ENCODE results near the gene ANKMY1. TPM values are rescaled to one million over a fixed set of nuclear protein-coding genes. Genes with fewer than 3 reads are reported as not detected.

The ANKMY1 gene
- total RNA-seq, 1 donor = 11.2 TPM

GRCh38 chr2:240441326-240441992 is 116.3 kb downstream of the ANKMY1 start:
- no peak overlapping the region for H3K4me2 ChIP-seq (ENCODE audit: insufficient read depth, low read length)
- H3K4me3 ChIP-seq (ENCODE audit: insufficient read depth, low read length) = no peak overlapping the region
- no peak overlapping the region for H2AFZ ChIP-seq (ENCODE audit: low read length)
- H4K20me1 ChIP-seq (ENCODE audit: insufficient read depth, low read length) = peaks cover 67% of the 10 kb centered on the region
- H3K79me2 ChIP-seq (ENCODE audit: insufficient read depth, low read length) = peaks cover 64% of the 10 kb centered on the region
- H3K27me3 ChIP-seq (ENCODE audit: insufficient read depth, low read length) = no peaks in the 10 kb centered on the region
- TF ChIP-seq CTCF (IDR thresholded peaks at IDR 0.05; ENCODE audit: extremely low read depth, low read depth, low read length) = no peak
- H3K27ac ChIP-seq (ENCODE audit: low read depth, low read length) = no peak overlapping the region
- H3K9me3 ChIP-seq (ENCODE audit: low read depth, low read length) = no peaks in the 10 kb centered on the region
- no peak for DNase-seq (ENCODE audit: insufficient read length, low spot score, missing footprints)
- peaks cover 12% of the 10 kb centered on the region for H3K4me1 ChIP-seq (ENCODE audit: insufficient read depth, low read length)
- H3K36me3 ChIP-seq (ENCODE audit: insufficient read depth, low read length) = no peaks in the 10 kb centered on the region

- Histone ChIP-seq H3K27me3 (ENCODE audit: insufficient read depth, low read length) (no peaks in the 10 kb centered on the region), H3K4me3 (ENCODE audit: insufficient read depth, low read length) (no peak overlapping the region), H3K27ac (ENCODE audit: low read depth, low read length) (no peak overlapping the region), H3K36me3 (ENCODE audit: insufficient read depth, low read length) (no peaks in the 10 kb centered on the region), H3K9me3 (ENCODE audit: low read depth, low read length) (no peaks in the 10 kb centered on the region), H2AFZ (ENCODE audit: low read length) (no peak overlapping the region), H4K20me1 (ENCODE audit: insufficient read depth, low read length) (peaks cover 61% of the 10 kb centered on the region), H3K4me1 (ENCODE audit: insufficient read depth, low read length) (peaks cover 12% of the 10 kb centered on the region), H3K79me2 (ENCODE audit: insufficient read depth, low read length) (peaks cover 65% of the 10 kb centered on the region), H3K4me2 (ENCODE audit: insufficient read depth, low read length) (no peak overlapping the region)
- TF ChIP-seq CTCF (IDR thresholded peaks at IDR 0.05; ENCODE audit: extremely low read depth, low read depth, low read length) = no peak
- DNase-seq (ENCODE audit: insufficient read length, low spot score, missing footprints) = no peak
Observed at GRCh38 chr2:240440704-240441320, 117.0 kb downstream of the ANKMY1 start.

GRCh38 chr2:240440251-240440650 is 117.5 kb downstream of the ANKMY1 start:
- H3K4me1 ChIP-seq (ENCODE audit: insufficient read depth, low read length) = peaks cover 12% of the 10 kb centered on the region
- peaks cover 56% of the 10 kb centered on the region for H4K20me1 ChIP-seq (ENCODE audit: insufficient read depth, low read length)
- H3K36me3 ChIP-seq (ENCODE audit: insufficient read depth, low read length) = no peaks in the 10 kb centered on the region
- no peaks in the 10 kb centered on the region for H3K27me3 ChIP-seq (ENCODE audit: insufficient read depth, low read length)
- no peak overlapping the region for H2AFZ ChIP-seq (ENCODE audit: low read length)
- H3K4me2 ChIP-seq (ENCODE audit: insufficient read depth, low read length) = no peak overlapping the region
- TF ChIP-seq CTCF (IDR thresholded peaks at IDR 0.05; ENCODE audit: extremely low read depth, low read depth, low read length) = no peak
- no peak overlapping the region for H3K27ac ChIP-seq (ENCODE audit: low read depth, low read length)
- peaks cover 65% of the 10 kb centered on the region for H3K79me2 ChIP-seq (ENCODE audit: insufficient read depth, low read length)
- no peak for DNase-seq (ENCODE audit: insufficient read length, low spot score, missing footprints)
- H3K9me3 ChIP-seq (ENCODE audit: low read depth, low read length) = no peaks in the 10 kb centered on the region
- H3K4me3 ChIP-seq (ENCODE audit: insufficient read depth, low read length) = no peak overlapping the region

- Histone ChIP-seq H3K36me3 (ENCODE audit: insufficient read depth, low read length) (no peaks in the 10 kb centered on the region), H4K20me1 (ENCODE audit: insufficient read depth, low read length) (peaks cover 51% of the 10 kb centered on the region), H3K4me1 (ENCODE audit: insufficient read depth, low read length) (peaks cover 14% of the 10 kb centered on the region), H3K4me2 (ENCODE audit: insufficient read depth, low read length) (no peak overlapping the region), H3K4me3 (ENCODE audit: insufficient read depth, low read length) (no peak overlapping the region), H3K9me3 (ENCODE audit: low read depth, low read length) (no peaks in the 10 kb centered on the region), H3K27me3 (ENCODE audit: insufficient read depth, low read length) (no peaks in the 10 kb centered on the region), H2AFZ (ENCODE audit: low read length) (no peak overlapping the region), H3K27ac (ENCODE audit: low read depth, low read length) (no peak overlapping the region), H3K79me2 (ENCODE audit: insufficient read depth, low read length) (peaks cover 61% of the 10 kb centered on the region)
- DNase-seq (ENCODE audit: insufficient read length, low spot score, missing footprints) = peak; percentile 62
- no peak for TF ChIP-seq CTCF (IDR thresholded peaks at IDR 0.05; ENCODE audit: extremely low read depth, low read depth, low read length)
Observed at GRCh38 chr2:240439698-240440151, 118.1 kb downstream of the ANKMY1 start.
